Stimulated activated CD4-positive, alpha-beta T cell treated with anti-CD3 and anti-CD28 coated beads, Interleukin-2, amount 100 ng/mL, for 48 hours (primary cell): ENCODE measurements around the gene ACMSD.
"Not testable (repeated sequence)": the region's sequence is repeated elsewhere in the genome, so short reads cannot be mapped to it uniquely, and the experiment has no call there.

Experiments
- DNase-seq, 2 donors: peaks; one replicate each; pipeline ENCODE4 v3.0.0-alpha.2; 2020

Gene ACMSD

GRCh38 chr2:134855709-134856108 lies 17.3 kb downstream of the ACMSD start:
- DNase-seq, result no peak

GRCh38 chr2:134858245-134858644 lies 19.8 kb downstream of the ACMSD start:
- no peak for DNase-seq

- DNase-seq, result no peak
Observed at GRCh38 chr2:134861173-134861572, 22.8 kb downstream of the ACMSD start.

GRCh38 chr2:134862069-134862468 lies 23.7 kb downstream of the ACMSD start:
- no peak for DNase-seq

GRCh38 chr2:134862674-134863073 lies 24.3 kb downstream of the ACMSD start:
- no peak for DNase-seq

- no peak for DNase-seq
Observed at GRCh38 chr2:134863446-134863845, 25.0 kb downstream of the ACMSD start.

GRCh38 chr2:134865067-134865787 lies 26.8 kb downstream of the ACMSD start:
- no peak for DNase-seq

- no peak for DNase-seq
Observed at GRCh38 chr2:134866498-134867099, 28.2 kb downstream of the ACMSD start.

GRCh38 chr2:134869946-134870736 lies 31.7 kb downstream of the ACMSD start:
- no peak for DNase-seq

- DNase-seq, result no peak
Observed at GRCh38 chr2:134873152-134873551, 34.7 kb downstream of the ACMSD start.

GRCh38 chr2:134875309-134875708 lies 36.9 kb downstream of the ACMSD start:
- no peak for DNase-seq

GRCh38 chr2:134882773-134883172 lies 44.4 kb downstream of the ACMSD start:
- DNase-seq, result no peak

- no peak for DNase-seq
Observed at GRCh38 chr2:134883552-134884293, 45.3 kb downstream of the ACMSD start.

GRCh38 chr2:134884435-134884834 lies 46.0 kb downstream of the ACMSD start:
- no peak for DNase-seq

GRCh38 chr2:134892282-134893035 lies 54.0 kb downstream of the ACMSD start:
- no peak for DNase-seq

- no peak for DNase-seq
Observed at GRCh38 chr2:134897932-134898331, 59.5 kb downstream of the ACMSD start.

- no peak for DNase-seq
Observed at GRCh38 chr2:134899204-134899603, 60.8 kb downstream of the ACMSD start.

- DNase-seq, result no peak
Observed at GRCh38 chr2:134900151-134900550, 61.7 kb downstream of the ACMSD start.

- not testable (repeated sequence) for DNase-seq
Observed at GRCh38 chr2:134903701-134904100, 65.3 kb downstream of the ACMSD start.

- no peak for DNase-seq
Observed at GRCh38 chr2:134905168-134905567, 66.8 kb downstream of the ACMSD start.

GRCh38 chr2:134906726-134907125 lies 68.3 kb downstream of the ACMSD start:
- DNase-seq, result no peak

- not testable (repeated sequence) for DNase-seq
Observed at GRCh38 chr2:134907441-134908116, 69.2 kb downstream of the ACMSD start.
